HEK293T (cell line): ENCODE measurements around the gene RGS3.

Experiments
- BHLHE40 ChIP-seq: fragments of 450-650 bp; IDR thresholded peaks from 2 replicates; pipeline ENCODE4 v1.6.1; 2016; ENCODE audit warnings: mild to moderate bottlenecking, moderate library complexity, borderline replicate concordance
- CTBP1 ChIP-seq: fragments of 450-650 bp; IDR thresholded peaks from 2 replicates; pipeline ENCODE4 v1.6.1; 2016; ENCODE audit warnings: borderline replicate concordance
- ELF4 ChIP-seq: fragments of 450-650 bp; IDR thresholded peaks from 2 replicates; pipeline ENCODE4 v1.6.1; 2017; ENCODE audit warnings: antibody characterized with exemption
- FOXK2 ChIP-seq: fragments of 450-650 bp; IDR thresholded peaks from 2 replicates; pipeline ENCODE4 v1.6.1; 2016; ENCODE audit warnings: mild to moderate bottlenecking
- FOXM1 ChIP-seq: fragments of 450-650 bp; IDR thresholded peaks from 2 replicates; pipeline ENCODE4 v1.6.1; 2017; ENCODE audit warnings: mild to moderate bottlenecking, borderline replicate concordance
- NFRKB ChIP-seq: fragments of 450-650 bp; IDR thresholded peaks from 2 replicates; pipeline ENCODE4 v1.6.1; 2016; ENCODE audit warnings: mild to moderate bottlenecking, moderate library complexity
- ZNF384 ChIP-seq: fragments of 450-650 bp; IDR thresholded peaks from 2 replicates; pipeline ENCODE4 v1.6.1; 2016

GRCh38 chr9:113540466-113540865, 76.9 kb downstream of the RGS3 start:
- TF ChIP-seq ELF4 (no peak), FOXK2 (no peak), FOXM1 (no peak), NFRKB (no peak), ZNF384 (no peak), CTBP1 (no peak), BHLHE40 (no peak)
